GM12864 (cell line): Measurements from ENCODE around the gene AFG1L.
"Not testable (repeated sequence)": the region's sequence is repeated elsewhere in the genome, so short reads cannot be mapped to it uniquely, and the experiment has no call there.

ENCODE experiments used
- DNase-seq: peaks from one replicate; pipeline ENCODE4 v3.0.0-alpha.2; 2011; ENCODE audit warnings: low read depth
- H3K4me3 ChIP-seq: 2 replicates; pipeline ENCODE4 v1.5.1; 2011; ENCODE audit warnings: mild to moderate bottlenecking, low read depth, low read length, control low read depth
- TF ChIP-seq, protein P1 (sequence below): IDR thresholded peaks from 2 replicates; pipeline ENCODE4 v1.5.1; 2011; ENCODE audit warnings: low read depth, mild to moderate bottlenecking, moderate library complexity, low read length, control low read depth, inconsistent platforms; ENCODE audit errors: missing control alignments

AFG1L gene

GRCh38 chr6:108528878-108529277 is 234.0 kb downstream of the AFG1L start:
- no peak for DNase-seq
- TF ChIP-seq, protein P1, sequence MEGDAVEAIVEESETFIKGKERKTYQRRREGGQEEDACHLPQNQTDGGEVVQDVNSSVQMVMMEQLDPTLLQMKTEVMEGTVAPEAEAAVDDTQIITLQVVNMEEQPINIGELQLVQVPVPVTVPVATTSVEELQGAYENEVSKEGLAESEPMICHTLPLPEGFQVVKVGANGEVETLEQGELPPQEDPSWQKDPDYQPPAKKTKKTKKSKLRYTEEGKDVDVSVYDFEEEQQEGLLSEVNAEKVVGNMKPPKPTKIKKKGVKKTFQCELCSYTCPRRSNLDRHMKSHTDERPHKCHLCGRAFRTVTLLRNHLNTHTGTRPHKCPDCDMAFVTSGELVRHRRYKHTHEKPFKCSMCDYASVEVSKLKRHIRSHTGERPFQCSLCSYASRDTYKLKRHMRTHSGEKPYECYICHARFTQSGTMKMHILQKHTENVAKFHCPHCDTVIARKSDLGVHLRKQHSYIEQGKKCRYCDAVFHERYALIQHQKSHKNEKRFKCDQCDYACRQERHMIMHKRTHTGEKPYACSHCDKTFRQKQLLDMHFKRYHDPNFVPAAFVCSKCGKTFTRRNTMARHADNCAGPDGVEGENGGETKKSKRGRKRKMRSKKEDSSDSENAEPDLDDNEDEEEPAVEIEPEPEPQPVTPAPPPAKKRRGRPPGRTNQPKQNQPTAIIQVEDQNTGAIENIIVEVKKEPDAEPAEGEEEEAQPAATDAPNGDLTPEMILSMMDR: no peak
- H3K4me3 ChIP-seq: no peak overlapping the region

GRCh38 chr6:108531332-108531731 is 236.5 kb downstream of the AFG1L start:
- TF ChIP-seq, protein P1: no peak
- DNase-seq: no peak
- H3K4me3 ChIP-seq: no peak overlapping the region

DNA sequence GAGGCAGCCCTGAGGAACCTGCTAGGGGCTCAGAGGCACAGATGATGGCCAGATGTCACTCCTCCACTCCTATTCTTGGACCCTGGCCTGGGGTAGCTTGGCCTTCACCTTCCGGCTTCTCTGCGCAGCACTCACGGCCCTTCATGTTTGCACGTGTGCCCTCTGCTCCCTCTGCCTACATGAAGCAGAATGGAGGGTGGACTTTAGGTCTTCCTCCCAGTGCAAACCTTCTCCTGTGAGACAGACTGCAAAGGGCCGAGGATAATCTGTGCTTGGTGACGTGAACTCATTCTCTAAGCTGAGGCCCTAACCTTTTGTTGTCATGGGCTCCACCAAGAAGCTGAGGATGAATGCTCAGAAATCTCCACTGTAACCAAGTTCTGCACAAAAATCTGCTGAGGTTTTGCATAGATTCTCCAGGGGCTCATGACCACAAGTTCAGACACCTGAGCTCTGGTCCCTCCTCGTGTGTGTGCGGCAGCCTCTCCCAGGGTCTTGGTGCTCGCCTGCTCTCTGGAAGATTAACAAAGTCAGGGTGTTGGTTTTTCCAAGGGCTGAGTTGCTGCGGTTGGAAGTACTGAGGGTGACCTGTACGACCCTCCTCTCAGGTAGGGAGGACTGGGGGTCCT is 240.4 kb downstream of the AFG1L start:
- DNase-seq: no peak
- TF ChIP-seq, protein P1: no peak
- no peak overlapping the region for H3K4me3 ChIP-seq

DNA sequence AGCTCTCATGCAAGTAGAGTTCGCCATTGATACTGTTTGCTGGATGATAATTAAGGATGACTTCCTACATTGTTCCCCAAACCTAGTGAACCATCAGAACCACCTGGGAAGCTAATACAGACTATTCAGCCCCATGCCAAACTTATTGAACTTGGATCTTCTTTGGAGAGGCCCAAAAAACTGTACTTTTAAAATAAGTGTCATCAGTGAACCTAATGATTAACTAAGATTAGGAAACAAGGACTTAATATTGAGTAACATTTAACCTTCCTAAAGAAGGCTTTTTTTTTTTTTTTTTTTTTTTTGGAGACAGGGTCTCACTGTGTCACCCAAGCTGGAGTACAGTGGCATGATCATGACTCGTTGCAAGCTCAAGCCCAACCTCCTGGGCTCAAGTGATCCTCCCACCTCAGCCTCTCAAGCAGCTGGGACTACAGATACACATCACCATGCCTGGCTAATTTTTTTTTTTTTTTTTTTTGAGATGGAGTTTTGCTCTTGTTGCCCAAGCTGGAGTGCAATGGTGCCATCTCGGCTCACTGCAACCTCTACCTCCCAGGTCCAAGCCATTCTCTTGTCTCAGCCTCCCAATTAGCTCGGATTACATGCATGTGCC is 241.2 kb downstream of the AFG1L start:
- DNase-seq, H3K4me3 ChIP-seq: not testable (repeated sequence)

DNA sequence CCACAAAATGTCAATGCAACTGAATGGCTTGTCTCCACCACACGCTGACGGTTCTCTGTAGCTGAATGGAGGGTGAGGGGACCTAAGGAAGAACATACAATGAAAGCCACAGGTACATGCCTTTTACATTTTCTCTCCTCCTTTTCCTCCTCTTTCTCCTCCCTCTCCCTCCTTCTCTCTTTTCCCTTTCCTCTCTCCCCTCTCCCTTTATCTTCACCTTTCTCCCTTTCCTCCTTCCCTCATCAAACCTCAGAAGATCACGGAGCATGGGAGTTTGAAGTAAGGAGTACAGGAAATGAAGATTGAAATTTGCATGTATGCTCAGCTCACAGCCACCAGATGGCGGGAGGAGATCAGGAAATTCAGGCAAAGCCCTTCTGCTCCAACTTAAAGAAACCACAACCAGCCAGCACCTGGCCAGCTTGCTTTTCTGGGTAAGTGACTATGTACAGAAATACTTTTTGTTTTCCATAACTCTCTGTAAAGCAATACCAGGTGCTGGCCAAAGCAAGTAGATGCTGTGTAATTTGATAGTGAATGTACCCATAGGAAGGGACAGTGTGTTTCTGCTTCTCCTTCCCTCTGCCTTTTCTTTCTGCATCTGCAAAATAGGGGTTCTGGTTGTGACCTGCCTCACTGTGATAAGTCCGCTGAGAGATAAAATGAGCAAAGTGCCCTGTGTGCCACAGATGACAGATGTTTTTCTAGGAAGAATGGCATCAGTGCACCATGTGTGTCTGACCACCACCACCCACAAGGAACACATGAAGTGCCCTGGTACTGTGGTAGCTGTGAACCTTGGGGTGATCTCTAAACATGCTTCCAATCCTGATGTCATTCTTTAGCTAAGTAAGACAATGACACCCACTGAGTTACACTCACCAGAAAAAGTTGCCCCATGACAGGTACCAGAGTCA is 247.2 kb downstream of the AFG1L start:
- TF ChIP-seq, protein P1: peak; percentile 79
- DNase-seq: no peak
- no peak overlapping the region for H3K4me3 ChIP-seq

DNA sequence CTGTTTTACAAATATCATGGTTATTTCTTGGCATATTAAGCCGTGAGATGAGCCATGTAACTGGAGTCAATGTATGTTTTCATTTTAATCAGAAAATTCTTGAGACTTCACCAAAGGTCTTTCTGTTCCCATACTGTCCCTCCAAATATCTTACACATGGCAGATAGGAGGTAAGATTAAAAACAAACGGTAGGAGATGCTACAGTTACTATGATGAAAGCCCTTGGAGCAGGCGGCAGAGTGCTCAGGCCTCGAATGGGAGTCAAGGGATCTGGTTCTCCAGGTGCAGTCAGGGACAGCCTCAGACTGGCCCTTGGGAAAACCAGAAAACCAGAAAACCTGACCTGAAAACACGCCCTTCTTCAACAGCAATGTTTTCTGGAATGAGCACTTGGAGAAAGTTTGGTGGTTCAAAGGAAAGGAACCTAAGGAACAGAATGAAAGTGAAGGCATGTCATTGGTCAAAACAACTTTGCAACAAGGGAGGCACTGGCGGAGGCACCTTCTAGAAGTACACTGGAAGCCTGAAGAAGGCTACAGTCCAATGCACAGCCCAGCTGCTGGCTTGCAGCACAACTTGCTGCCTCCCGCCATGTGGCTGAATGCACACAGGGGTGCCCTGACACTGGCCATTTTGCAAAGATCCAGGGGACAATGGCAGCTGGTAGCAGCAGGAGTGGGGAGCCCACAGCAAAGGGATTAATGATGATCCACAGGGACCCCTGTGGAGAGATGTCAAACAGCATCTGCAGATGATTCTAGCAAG is 248.5 kb downstream of the AFG1L start:
- TF ChIP-seq, protein P1: no peak
- H3K4me3 ChIP-seq: no peak overlapping the region
- DNase-seq: no peak

- TF ChIP-seq, protein P1: no peak
- DNase-seq: no peak
These were observed 249.8 kb downstream of the AFG1L start for GRCh38 chr6:108544606-108545005.

More at GRCh38 chr6:108544606-108545005, 249.8 kb downstream of the AFG1L start:
- H3K4me3 ChIP-seq: no peak overlapping the region
